NCI-H187 treated with DMSO at 0.1 percent for 48 hours (cell line): ENCODE results near the gene HOXA13.

Experiments used
- DNase-seq: peaks from one replicate; lab custom pipeline; 2025; lab: John Stamatoyannopoulos, UW

Gene HOXA13

DNA sequence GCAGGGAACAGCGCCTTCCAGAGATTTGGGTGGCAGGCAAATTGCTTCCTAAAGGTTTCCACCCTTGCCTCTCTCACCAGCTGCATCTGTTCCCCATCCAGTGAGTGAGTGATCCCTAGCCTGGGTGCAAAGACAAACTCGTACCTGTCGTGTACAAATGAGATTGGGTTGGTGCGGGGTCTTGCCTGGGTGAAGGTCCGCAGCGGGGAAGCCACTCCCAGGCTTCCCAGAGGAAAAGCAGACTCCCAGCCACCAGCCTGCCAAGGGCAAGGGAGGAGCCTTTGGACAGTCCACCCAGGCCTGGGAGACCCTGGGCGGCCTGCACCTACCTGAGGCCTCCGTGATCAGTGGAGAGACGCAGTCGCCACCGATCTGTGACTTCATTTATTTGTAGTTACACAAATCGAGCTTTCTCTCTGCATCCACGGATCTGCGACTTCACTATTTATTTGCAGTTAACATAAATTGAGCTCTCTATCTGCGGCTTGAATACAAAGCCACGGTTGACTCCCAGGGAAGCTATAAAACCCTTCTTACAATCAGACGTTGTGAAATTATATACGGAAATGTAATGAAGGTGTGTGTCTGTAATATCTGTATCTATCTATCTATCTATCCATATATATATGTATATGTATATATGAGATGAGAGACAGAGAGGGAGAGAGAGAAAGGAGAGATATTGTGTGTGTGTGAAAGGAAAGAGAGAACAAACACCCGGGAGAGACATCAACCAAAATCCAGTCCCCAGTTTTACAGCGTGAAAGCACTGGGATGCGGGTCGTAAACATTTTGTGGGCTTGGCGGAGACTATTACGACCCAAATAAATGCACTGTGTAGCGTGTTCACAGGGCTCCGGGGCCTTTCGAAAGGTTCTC is 40.4 kb downstream of the HOXA13 start:
- DNase-seq, result no peak

- no peak for DNase-seq
Measured at GRCh38 chr7:27158436-27159265, 41.2 kb downstream of the HOXA13 start.

DNA sequence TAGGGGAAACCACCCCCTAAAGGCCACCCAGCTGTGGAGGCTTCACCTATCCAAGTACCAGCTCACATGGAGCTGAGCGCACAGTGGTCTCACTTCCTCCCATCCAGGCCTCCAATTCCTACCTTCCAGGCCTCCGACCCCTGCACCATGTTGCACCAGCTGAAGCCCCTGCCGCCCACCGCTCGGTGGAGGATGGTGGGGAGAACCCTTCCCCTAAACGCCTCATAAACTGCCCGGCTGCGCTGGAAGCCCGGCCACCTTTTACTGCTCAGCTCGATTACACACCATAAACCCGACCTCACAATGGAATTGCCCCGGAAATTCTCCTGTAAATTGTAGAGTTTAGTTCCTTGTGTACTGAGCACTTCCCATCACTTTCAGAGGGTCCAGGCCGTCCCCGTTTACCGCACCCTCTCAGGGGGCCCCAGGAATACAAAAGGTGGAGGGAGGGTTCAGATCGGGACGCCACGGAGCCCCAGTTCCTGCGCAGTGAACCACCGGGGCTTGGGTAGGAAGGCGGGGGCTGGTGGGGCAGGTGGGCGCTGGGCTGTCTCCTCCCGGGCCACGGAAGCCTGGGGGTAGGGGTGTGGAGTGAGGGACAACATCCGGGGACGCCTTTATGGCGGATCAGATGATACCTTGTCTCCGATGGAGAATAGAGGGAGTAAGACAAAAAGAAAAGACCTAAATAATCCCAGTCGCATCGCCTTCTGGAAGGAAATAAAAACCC is 42.0 kb downstream of the HOXA13 start:
- DNase-seq, result no peak

DNA sequence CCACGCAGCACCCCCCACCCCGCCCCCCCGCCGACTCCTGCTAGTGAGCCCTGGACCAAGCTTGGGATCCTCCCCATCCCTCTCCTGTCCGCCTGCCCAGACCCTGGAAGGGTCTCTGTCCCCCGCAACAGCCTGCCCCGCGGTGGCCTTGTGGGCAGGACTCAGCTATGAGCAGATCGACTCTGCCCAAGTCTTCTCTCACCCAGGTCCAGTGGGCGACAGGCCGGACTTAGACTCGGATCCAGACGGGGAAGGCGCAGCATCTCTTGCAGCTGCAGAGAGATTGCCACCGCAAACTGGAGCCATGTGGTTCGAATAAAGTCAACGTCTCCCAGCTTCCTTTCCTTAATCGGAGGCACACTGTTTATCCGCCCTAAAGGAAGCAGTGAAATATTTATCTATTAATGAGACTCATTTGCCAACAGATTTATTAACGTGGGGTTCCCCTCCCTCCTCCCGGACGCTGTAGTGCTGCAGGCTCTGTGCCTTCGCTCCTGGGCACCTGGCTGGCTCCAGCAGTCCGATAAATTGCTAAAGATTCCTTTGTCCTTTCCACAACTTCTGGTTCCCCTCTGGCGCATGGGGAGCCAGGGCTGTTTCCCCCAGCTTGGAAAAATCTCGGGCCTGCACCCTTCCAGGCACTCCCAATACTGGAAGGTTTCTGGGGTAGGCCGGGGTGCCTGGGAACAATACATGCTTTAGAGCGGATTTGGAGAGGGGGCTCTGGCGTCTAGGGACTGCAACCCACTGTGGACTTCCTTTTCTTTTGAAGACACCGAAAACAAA is 42.8 kb downstream of the HOXA13 start:
- DNase-seq, result no peak

DNA sequence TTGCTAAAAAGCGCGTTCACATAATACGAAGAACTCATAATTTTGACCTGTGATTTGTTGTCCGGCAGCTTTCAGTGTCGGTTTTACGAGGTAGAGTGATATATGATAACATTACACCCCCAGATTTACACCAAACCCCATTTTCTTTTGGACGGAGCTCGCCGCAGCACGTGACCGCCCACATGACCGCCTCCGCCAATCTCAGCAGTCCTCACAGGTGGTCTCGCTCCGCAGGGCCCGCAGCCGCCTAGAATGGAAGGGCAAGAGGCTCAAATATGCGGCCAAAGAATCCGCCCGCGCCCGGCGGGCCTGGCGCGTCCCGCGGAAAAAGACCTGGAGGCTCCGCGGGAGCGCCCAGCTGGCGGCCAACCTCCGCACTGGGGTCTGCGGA is 43.4 kb downstream of the HOXA13 start, which contains the start of gene HOXA7:
HOXA7 (minus strand) TSS at position 168 of the 391 bp plus-strand sequence; CDS start at position 38, 130 bp downstream.
- no peak for DNase-seq

DNA sequence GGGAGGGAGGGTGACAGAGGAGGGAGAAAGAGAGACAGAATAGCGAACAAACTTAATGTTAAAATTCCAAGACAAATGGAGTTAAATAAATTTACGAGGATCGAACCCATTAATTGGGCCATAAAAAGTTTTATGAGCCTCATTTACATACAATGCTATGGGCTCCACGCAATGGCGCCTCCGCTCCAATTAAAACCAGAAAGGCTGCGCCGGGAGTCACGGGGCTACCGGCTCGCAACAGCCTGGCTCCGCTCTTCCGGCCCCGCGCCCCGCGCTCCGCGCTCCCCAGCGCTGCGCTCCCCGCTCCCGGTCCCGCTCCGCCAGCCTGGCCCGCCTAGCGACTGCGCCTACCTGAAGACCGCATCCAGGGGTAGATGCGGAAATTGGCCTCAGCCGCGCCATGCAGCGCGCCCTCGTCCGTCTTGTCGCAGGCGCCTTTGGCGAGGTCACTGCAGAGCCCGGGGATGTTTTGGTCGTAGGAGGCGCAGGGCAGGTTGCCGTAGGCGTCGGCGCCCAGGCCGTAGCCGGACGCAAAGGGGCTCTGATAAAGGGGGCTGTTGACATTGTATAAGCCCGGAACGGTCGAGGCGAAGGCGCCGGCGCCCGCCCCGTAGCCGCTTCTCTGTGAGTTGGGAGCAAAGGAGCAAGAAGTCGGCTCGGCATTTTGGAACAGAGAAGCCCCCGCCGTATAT is 43.9 kb downstream of the HOXA13 start:
- DNase-seq, result no peak

DNA sequence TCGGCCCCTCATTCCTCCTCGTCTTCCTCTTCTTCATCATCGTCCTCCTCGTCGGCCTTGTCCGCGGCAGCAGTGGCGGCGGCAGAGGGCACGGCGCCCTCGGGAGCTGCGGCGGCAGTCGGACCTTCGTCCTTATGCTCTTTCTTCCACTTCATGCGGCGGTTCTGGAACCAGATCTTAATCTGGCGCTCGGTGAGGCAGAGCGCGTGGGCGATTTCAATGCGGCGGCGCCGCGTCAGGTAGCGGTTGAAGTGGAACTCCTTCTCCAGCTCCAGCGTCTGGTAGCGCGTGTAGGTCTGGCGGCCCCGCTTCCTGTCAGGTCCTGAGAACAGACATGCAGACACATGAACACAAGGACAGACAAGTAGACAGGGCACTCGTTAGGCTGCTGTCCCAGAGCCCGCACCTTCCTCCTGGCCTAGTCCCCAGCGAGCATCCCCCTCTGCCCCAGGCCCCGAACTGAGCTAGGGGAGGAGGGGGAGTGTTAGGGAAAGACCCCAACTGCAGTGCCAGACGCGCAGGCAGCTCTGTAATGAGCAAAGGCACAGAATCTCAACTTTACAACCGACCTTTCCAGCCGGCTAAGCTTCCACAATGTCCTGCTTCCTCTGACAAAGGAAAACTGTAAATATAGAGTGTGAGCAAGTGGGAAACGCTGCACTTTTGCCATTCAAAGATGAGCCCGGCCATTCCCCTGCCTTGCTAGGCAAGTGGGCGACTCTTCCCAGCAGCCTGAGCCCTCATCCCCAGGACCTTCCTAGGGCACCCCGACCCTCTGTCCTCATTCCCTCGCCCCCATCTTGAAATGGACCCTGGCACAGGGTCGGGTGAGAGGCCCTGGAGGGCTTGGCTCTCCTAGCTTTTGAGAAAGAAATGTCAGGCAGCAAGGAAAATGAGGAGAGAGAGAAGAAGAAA is 44.7 kb downstream of the HOXA13 start:
- DNase-seq, result no peak

- DNase-seq, result no peak
Measured at GRCh38 chr7:27154369-27154768, 45.5 kb downstream of the HOXA13 start.

GRCh38 chr7:27153526-27153925 is 46.4 kb downstream of the HOXA13 start:
- no peak for DNase-seq

- DNase-seq, result no peak
Measured at GRCh38 chr7:27152816-27153442, 47.0 kb downstream of the HOXA13 start.

DNA sequence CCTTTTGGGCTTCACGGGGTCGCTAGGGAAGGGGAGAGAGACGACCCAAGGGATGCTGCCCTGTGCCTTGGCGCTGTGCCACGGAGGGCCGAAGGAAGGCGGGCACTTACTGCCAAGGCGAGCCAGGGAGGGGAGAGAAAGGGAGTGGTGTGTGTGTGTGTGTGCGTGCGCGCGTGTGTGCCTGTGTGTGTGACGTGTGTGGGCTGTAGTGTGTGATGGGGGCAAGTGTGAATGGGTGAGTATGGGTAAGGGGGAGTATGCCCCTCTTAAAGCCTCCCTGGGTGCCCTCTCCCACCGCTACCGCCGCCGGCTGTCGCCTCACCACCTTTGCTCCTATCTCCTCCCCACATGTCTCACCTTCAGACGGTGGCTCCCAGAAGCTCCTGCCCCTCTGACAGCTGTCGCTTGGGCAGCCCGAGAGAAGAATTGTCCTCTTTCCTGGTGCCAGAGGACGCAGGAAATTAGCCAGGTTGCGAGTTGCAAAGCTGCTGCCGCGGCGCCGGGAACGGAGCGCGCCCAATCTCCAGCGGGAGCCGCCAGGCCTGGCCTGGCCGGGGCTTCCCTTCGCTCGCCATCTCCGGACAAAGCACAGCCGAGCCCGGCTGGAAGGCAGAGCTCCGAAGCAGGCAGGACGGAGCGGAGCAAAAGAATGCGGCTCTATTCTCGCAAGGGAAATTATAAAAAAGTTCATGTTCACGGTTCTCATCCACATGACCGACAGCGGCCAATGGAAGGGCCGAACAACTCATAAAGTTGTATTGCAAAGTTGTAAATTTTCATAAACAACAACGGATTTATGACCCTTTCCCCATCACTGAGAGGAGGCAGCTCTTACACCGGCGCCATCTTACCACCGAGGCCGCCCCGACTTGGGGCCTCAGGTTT is 47.7 kb downstream of the HOXA13 start, which contains the start of gene HOXA3:
HOXA3 (minus strand) TSS at position 653 of the 885 bp plus-strand sequence. CDS start 41,943 bp downstream, outside the sequence.
- DNase-seq, result no peak

DNA sequence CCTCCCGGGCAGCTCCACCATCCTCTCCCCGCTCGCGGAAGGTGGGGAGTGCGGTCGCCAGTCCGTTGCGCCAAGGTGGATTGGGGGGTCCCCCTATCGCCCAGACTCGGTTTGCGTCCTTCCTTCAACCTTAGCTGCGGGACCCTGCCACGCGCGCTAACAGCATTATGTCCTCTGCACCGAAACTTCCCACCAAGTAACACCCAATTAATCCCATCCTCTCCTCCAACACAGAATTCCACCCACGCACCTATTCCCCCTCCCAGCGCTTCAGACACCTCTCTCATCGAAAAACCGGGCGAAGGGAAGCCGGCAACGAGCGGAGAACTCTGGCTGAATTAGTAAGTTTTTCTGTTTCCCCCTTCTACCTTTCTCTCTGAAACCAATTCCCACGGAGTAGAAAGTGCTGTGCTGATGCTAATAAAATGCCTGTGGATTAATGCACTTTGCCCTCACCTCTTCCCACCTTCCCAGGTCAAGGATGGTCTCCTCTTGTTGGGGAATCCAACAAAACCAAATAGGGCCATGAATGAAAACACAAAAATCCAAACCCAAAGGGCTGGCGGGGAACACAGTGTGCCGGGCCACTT is 48.5 kb downstream of the HOXA13 start:
- DNase-seq, result no peak

GRCh38 chr7:27150568-27151340 is 49.1 kb downstream of the HOXA13 start:
- DNase-seq, result no peak

GRCh38 chr7:27149842-27150567 is 49.9 kb downstream of the HOXA13 start:
- no peak for DNase-seq

DNA sequence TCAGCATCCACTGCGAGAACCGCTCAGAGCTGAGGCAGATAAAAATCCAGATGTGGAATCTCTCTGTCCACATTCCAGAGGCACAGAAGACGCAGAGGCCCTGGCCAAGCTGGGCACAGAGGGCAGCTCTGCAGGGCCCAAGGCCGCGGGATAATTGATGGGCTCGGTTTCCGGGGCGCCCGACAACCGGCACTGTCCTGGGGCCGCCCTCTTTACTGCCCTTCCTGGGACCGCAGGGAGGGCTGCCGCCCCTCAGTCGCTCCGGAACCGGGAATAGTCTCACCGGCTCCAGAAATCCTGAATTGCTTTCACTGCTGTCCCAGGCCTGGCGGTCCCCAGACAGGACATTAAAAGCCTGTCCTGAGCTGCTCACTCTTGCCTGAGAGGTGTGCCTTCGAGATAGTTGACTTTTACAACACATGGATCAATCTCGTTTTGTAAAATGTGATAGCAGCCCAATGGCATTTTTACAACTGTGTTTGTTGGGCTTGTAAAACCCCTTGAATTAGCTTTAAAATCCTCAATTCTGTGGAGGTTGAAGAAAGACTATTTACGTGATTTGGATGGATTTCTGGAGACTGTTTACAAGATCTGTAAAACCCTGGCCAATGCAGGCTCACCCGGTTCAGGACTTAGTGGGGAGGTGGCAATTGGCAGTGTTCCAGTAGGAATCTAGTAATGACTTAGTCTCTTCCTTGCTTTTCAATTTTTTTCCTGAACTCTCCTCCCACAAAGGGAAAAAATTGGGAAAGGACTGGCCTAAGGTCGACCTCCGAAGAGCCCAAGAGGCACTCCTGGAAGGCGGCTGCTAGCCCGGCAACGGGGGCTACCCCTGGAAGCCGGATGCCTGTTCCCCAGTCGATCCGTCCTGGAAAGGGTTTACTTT is 50.9 kb downstream of the HOXA13 start:
- no peak for DNase-seq
